HG03469 (cell line): Measurements from ENCODE around the gene SERPINB5.
A peak's percentile ranks its signal among the peaks of the same experiment; 100 is the strongest.
"Not testable (repeated sequence)": the region's sequence is repeated elsewhere in the genome, so short reads cannot be mapped to it uniquely, and the experiment has no call there.

Experiments used
- ATAC-seq: cut with Tn5 transposase; IDR thresholded peaks from one replicate; pipeline ENCODE4 v1.9.1; 2021; ENCODE audit warnings: mild to moderate bottlenecking, moderate library complexity, moderate number of reproducible peaks; ENCODE audit not compliant: unreplicated experiment

SERPINB5 gene

GRCh38 chr18:63476668-63477067 is at the start of gene SERPINB5:
SERPINB5 (plus strand) TSS chr18:63476958; CDS start chr18:63484429, 7,471 bp downstream.
- ATAC-seq = no peak

- ATAC-seq = no peak
Measured at GRCh38 chr18:63427558-63427957, 49.2 kb upstream of the SERPINB5 start.

DNA sequence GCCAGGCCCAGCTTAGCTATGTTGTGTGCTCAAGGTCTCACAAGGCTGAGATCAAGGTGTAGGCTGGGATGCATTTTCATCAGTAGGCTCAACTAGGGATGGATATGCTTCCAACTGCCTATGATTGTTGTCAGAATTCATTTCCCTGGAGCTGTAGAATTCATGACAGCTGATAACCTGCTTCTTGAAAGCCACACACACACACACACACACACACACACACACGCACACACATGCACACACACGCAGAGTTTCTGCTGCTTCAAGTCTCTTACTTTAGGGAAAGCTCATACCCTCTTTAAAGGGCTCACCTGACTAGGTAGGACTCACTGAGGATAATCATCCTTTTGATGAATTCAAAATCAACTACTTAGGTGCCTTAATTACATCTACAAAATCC is 46.2 kb upstream of the SERPINB5 start:
- ATAC-seq = no peak

DNA sequence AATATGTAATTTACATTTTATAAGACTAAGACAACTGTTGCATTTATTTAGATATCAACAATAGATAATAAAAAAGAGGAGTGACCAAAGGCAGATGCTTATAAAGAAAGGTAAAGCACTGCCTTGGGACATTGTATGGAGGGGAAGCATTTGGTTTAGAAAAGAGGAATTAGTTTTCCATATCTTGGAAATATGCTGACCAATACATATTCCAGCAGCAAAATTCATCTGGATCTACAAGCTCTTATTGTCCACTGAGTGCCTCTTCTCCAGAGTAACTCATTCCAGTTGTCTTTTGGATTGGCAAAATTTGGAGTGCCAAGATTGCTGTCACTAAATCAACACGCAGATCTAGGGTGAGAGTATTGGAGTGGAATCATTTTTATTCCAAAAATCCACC is 45.6 kb upstream of the SERPINB5 start:
- no peak for ATAC-seq

DNA sequence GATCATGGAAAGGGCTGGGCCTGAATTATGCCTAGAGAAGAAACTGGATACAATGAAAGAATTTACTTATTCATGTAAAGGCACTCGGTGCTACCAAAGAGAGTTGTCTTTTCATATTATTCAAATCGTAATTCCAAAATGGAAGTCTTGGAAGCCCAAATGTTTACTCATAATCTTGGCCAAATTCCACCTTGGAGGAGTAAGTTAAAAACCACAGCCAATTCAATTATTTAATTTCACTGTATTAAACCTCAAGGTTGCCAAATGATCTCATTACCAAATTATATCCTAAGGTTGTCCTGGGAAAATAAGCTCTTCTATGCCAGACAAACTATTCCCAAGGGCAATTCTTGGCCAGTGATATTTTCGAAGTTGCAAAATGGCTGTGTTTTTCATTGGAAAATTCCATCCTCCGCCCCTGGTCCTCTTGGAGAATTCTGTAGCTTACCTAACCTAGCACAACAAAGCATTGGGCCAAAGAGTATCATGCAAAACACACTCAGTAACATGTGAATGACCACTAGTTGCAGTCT is 43.4 kb upstream of the SERPINB5 start:
- no peak for ATAC-seq

DNA sequence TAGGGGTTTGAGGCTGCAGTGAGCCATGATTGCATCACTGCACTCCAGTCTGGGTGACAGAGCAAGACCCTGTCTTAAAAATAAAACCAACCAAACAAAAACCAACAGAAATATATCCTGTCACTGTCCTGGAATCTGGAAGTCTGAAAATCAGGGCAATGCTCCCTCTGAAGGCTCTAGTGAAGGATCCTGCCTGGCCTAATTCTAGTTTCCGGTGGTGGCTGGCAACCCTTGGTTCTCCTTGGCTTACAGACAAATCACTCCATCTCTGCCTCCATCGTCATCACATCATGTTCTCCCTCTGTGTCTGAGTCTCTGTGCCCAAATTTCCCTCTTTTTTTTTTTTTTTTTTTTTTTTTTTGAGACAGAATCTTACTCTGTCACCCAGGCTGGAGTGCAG is 38.6 kb upstream of the SERPINB5 start:
- no peak for ATAC-seq

DNA sequence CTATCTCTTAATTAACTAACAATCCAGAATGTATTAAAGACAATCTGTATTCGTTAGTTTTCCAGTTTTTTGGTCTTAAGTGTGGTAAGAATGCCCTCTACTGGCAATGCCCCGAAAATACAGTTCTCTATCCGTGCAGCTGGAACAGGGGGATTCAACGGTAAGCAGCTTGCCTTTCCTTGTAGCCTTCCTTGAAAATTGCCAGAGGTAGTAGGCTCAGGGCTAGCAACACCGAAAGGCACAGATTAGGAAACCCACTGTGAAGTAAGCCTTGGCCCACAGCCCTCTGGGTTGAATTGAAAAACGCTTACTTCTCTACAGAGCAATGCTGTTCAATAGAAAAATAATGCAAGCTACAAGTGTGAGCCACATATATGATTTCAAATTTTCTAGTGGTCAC is 37.4 kb upstream of the SERPINB5 start:
- peak; percentile 45 for ATAC-seq

DNA sequence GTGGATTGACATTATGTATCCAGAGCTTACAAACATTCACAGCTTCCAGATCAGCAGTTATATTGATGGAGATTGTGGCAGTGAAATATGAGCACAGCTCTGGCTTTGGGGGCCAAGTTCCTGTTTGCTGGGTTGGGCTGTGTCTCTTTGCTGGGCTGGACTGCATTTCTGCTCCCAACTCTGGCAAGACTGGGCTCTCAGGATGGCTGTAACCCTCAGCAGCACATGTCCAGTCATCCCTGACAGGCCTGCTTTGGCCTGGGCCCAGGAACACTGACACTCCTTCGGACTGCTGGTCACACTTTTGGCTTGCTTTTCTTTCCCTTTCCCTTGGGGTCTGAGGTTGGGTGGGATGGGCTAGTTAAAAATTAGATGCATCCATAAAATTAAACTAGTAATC is 36.5 kb upstream of the SERPINB5 start:
- no peak for ATAC-seq

- ATAC-seq = no peak
Measured at GRCh38 chr18:63440881-63441280, 35.9 kb upstream of the SERPINB5 start.

GRCh38 chr18:63443829-63444228 is 32.9 kb upstream of the SERPINB5 start:
- no peak for ATAC-seq

DNA sequence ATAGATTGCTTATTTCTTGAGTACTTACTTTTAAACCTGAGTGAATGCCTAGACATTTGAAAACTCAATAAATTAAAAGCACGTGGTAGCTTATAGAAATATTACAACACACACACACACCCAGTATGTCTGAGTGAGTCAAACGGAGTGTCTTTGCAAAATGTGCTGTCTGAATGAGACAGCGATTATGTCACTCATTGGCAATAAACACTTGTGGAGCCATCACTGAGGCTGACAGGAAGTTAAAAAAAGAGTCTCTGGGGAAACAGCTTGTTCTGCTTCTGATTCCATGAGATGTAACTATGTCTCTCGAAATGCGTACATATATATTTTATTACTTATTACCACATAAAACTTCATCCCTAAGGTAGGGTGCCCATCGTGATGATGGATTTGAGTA is 32.2 kb upstream of the SERPINB5 start:
- ATAC-seq = no peak

DNA sequence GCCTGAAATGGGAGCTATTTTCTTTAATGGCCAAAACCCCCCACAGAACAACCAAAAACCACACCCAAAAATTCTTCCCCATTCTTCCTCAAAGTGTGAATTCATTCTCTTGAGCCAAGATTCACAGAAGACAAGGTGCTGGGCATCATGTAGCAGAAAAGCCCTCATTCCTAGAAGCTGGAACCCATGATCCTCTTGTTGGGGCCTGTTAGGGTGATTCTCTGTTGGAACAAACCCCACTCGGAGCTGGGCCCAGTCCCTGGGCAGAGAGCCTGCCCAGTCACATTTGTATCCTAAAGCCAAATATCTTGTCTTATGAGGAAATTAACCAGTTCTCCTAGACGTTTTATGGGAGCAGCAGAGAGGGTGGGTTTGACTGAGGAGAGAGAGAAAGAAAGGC is 31.7 kb upstream of the SERPINB5 start:
- ATAC-seq = no peak

DNA sequence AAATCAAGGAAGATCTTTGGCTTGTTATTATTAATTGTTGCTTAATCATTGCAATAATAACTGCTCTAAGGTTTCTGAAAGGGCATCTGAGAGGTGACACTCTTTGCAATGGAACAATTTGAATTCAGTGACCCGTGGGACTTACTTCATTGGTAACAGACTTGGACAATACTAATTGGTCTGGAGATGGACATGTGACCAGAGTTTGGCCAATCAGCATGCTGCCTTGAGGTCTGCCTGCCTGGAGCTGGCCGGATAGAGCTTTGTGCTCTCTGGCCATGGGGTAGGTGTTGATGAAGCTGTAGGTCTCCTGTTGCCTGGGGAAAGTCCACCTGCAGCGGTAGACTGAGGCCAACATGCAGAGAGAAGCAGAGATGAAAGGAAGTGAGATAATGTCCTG is 30.5 kb upstream of the SERPINB5 start:
- ATAC-seq = no peak

- no peak for ATAC-seq
Measured at GRCh38 chr18:63447066-63447465, 29.7 kb upstream of the SERPINB5 start.

DNA sequence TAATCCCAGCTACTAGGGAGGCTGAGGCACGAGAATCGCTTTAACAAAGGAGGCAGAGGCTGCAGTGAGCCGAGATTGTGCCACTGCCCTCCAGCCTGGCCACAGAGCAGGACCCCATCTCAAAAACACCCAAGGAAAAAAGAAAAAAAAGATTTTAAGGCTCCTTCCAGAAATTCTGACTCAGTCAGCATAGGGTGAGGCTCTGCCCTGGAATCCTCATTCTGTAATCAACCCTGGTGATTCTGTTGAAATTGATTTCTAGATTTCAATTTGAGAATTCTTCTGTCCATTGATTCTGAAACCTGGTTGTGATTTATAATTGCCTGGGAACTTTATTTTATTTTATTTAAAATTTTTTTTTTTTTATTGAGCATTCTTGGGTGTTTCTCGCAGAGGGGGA is 27.3 kb upstream of the SERPINB5 start:
- no peak for ATAC-seq

GRCh38 chr18:63451799-63452660 is 24.7 kb upstream of the SERPINB5 start:
- ATAC-seq = no peak

- ATAC-seq = not testable (repeated sequence)
Measured at GRCh38 chr18:63452751-63453150, 24.0 kb upstream of the SERPINB5 start.

DNA sequence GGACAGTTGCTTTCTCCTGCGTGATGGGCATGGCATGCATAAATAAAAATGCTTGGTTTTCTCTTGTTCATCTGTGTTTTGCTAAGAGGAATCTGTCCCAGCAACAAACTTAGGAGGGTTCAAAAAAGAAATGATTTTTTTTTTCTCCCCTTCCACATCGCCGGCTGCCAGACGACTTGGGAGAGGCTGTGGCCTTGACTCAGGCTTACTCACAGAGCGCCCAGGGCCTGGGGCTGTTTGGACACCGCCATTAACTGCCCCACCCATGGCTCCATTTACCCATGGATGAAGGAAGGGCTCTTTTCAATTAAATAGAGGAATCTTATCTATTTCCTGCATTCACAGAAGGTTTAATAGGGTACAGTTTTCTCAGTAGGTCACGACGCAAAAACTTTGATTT is 22.3 kb upstream of the SERPINB5 start:
- no peak for ATAC-seq

DNA sequence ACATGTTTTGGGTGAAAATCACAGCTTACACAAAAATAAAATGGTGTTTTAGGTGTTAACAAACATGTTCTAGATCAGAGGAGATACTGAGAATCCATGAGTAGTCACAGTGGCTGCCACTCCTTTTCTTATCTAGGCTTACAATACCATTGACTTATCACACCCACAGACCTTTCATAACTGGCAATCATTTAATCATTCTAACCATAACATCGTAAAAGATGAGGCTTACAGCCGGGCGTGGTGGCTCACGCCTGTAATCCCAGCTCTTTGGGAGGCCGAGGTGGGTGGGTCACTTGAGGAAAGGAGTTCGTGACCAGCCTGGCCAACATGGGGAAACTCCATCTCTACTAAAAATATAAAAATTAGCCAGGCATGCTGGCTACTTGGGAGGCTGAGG is 18.8 kb upstream of the SERPINB5 start:
- ATAC-seq = no peak

- ATAC-seq = no peak
Measured at GRCh38 chr18:63460414-63460813, 16.3 kb upstream of the SERPINB5 start.

GRCh38 chr18:63464434-63464833 is 12.3 kb upstream of the SERPINB5 start:
- no peak for ATAC-seq

- ATAC-seq = no peak
Measured at GRCh38 chr18:63465059-63465458, 11.7 kb upstream of the SERPINB5 start.

DNA sequence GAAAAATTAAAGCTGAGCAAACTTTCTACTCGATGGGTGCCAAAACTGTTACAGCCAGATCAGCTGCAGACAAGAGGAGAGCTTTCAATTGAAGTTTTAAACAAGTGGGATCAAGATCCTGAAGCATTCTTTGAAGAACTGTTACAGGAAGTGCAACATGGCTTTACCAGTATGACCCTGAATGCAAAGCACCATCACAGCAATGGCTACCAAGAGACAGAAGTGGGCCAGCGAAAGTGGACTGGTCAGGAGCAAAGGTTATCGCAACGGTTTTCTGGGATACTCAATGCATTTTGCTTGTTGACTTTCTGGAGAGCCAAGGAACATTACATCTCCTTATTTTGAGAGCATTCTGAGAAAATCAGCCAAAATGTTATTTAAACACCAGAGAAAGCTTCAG is 9.1 kb upstream of the SERPINB5 start:
- ATAC-seq = no peak
